ENCODE data around the gene C1orf52. TPM values are rescaled to one million over a fixed set of nuclear protein-coding genes. Genes with fewer than 3 reads are reported as not detected.

Gene C1orf52
- total and polyA plus RNA-seq, 9 of the 15 experiments (the other 6 are each of a cell fraction or from before 2014, with no cell fraction given): 17.0 to 38.5 (median 33.0) TPM

DNA sequence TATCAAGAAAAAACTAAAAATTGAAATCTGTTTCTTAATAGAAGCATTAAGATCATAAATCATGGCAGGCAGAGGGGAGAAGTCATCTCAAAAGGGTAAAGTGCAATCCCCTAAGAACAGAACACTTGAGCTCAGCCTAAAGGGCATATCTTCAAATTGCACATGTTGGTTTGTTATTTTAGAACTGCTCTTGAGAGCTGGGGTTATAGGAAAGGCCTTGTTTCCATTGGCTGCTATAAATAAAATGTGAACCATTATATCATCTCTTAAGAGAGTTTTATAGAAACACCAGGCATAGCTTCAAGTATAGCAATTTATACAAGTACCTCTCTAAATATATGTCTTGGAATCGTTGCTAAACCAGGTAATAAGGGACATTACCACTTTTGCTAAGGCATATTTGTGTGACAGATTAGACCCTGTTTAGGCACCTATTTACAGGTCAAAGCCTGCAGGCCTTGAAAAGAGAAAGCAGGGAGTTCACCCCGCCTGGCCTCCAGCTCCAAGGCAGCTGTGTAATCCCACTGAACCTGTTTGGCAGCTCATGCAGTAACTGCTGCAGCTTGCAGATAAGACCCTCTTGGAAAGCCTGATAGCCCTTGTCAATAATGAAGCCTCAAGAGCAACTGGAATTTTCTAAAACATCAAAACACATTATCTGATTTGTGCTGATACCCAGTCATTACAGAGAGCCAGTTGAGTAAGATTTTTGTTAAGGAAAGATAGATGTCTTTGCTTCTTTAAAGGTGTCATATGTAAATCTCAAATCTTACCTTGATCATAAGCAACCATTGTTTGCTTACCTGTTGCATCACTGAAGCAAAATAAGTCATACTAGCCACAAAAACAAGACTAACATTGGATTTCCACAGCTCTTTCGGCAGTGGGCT lies 34.5 kb downstream of the C1orf52 start (continued):
- TF ChIP-seq, protein P1, sequence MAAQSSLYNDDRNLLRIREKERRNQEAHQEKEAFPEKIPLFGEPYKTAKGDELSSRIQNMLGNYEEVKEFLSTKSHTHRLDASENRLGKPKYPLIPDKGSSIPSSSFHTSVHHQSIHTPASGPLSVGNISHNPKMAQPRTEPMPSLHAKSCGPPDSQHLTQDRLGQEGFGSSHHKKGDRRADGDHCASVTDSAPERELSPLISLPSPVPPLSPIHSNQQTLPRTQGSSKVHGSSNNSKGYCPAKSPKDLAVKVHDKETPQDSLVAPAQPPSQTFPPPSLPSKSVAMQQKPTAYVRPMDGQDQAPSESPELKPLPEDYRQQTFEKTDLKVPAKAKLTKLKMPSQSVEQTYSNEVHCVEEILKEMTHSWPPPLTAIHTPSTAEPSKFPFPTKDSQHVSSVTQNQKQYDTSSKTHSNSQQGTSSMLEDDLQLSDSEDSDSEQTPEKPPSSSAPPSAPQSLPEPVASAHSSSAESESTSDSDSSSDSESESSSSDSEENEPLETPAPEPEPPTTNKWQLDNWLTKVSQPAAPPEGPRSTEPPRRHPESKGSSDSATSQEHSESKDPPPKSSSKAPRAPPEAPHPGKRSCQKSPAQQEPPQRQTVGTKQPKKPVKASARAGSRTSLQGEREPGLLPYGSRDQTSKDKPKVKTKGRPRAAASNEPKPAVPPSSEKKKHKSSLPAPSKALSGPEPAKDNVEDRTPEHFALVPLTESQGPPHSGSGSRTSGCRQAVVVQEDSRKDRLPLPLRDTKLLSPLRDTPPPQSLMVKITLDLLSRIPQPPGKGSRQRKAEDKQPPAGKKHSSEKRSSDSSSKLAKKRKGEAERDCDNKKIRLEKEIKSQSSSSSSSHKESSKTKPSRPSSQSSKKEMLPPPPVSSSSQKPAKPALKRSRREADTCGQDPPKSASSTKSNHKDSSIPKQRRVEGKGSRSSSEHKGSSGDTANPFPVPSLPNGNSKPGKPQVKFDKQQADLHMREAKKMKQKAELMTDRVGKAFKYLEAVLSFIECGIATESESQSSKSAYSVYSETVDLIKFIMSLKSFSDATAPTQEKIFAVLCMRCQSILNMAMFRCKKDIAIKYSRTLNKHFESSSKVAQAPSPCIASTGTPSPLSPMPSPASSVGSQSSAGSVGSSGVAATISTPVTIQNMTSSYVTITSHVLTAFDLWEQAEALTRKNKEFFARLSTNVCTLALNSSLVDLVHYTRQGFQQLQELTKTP (IDR thresholded peaks at IDR 0.05; ENCODE audit: low read depth in 1 of 2, partially characterized antibody in 2 of 2): peak in 1 of 2 experiments; percentile 87
- TF ChIP-seq, protein P2, sequence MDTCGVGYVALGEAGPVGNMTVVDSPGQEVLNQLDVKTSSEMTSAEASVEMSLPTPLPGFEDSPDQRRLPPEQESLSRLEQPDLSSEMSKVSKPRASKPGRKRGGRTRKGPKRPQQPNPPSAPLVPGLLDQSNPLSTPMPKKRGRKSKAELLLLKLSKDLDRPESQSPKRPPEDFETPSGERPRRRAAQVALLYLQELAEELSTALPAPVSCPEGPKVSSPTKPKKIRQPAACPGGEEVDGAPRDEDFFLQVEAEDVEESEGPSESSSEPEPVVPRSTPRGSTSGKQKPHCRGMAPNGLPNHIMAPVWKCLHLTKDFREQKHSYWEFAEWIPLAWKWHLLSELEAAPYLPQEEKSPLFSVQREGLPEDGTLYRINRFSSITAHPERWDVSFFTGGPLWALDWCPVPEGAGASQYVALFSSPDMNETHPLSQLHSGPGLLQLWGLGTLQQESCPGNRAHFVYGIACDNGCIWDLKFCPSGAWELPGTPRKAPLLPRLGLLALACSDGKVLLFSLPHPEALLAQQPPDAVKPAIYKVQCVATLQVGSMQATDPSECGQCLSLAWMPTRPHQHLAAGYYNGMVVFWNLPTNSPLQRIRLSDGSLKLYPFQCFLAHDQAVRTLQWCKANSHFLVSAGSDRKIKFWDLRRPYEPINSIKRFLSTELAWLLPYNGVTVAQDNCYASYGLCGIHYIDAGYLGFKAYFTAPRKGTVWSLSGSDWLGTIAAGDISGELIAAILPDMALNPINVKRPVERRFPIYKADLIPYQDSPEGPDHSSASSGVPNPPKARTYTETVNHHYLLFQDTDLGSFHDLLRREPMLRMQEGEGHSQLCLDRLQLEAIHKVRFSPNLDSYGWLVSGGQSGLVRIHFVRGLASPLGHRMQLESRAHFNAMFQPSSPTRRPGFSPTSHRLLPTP (IDR thresholded peaks at IDR 0.05; ENCODE audit: borderline replicate concordance, extremely low read depth, insufficient read length): no peak
- no peak for TF ChIP-seq POLR3A (IDR thresholded peaks at IDR 0.05; ENCODE audit: borderline replicate concordance, extremely low read depth, insufficient read depth, insufficient read length)
- peak; percentile 80; the same call in 1 of the 2 replicates for TF ChIP-seq ZBED1 (IDR thresholded peaks at IDR 0.05)
- TF ChIP-seq CBX8 (IDR thresholded peaks at IDR 0.05; ENCODE audit: borderline replicate concordance, extremely low read depth, low read depth, low read length, poor library complexity, severe bottlenecking): no peak
- no peak for TF ChIP-seq DIDO1 (tag; IDR thresholded peaks at IDR 0.05; ENCODE audit: low read depth)
- no peak for TF ChIP-seq XRCC5 (IDR thresholded peaks at IDR 0.05; ENCODE audit: low read depth, low read length)
- no peak for TF ChIP-seq ZKSCAN1 (IDR thresholded peaks at IDR 0.05; ENCODE audit: low read depth, low read length)
- TF ChIP-seq RBM14 (IDR thresholded peaks at IDR 0.05; ENCODE audit: borderline replicate concordance, insufficient read depth, low read depth, low read length): no peak
- no peak for TF ChIP-seq KLF10 (CRISPR knock-in tag; IDR thresholded peaks at IDR 0.05)
- TF ChIP-seq ZNF274 (IDR thresholded peaks at IDR 0.05; ENCODE audit: borderline replicate concordance, low read depth, low read length): peak; percentile 76; the same call in 1 of the 2 replicates
- peak; percentile 81 to 95; a peak in 3 of 4 replicates for TF ChIP-seq TBL1XR1 (IDR thresholded peaks at IDR 0.05; ENCODE audit: low read length in 2 of 2)
- no peak for TF ChIP-seq TAF7 (tag; IDR thresholded peaks at IDR 0.05)
- TF ChIP-seq HDGF (IDR thresholded peaks at IDR 0.05): no peak
- TF ChIP-seq CHCHD3 (CRISPR knock-in tag; IDR thresholded peaks at IDR 0.05): no peak
- TF ChIP-seq, protein P3, sequence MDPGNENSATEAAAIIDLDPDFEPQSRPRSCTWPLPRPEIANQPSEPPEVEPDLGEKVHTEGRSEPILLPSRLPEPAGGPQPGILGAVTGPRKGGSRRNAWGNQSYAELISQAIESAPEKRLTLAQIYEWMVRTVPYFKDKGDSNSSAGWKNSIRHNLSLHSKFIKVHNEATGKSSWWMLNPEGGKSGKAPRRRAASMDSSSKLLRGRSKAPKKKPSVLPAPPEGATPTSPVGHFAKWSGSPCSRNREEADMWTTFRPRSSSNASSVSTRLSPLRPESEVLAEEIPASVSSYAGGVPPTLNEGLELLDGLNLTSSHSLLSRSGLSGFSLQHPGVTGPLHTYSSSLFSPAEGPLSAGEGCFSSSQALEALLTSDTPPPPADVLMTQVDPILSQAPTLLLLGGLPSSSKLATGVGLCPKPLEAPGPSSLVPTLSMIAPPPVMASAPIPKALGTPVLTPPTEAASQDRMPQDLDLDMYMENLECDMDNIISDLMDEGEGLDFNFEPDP (CRISPR knock-in tag; IDR thresholded peaks at IDR 0.05): no peak
- no peak for TF ChIP-seq ZNF77 (CRISPR knock-in tag; IDR thresholded peaks at IDR 0.05)
